Aorta (tissue), 5 donors: ENCODE results near the gene MAP7. TPM values are rescaled to one million over a fixed set of nuclear protein-coding genes. Genes with fewer than 3 reads are reported as not detected.
"Not testable (repeated sequence)": the region's sequence is repeated elsewhere in the genome, so short reads cannot be mapped to it uniquely, and the experiment has no call there.

ENCODE experiments used
- ATAC-seq: fragments of 200-7000 bp; cut with Tn5 transposase; one replicate; pipeline ENCODE4 v1.9.1; 2022; ENCODE audit warnings: moderate library complexity; ENCODE audit not compliant: low FRiP score
- DNase-seq, 2 donors: peaks; one replicate each; pipeline ENCODE4 v3.0.0-alpha.2; 2020
- H3K27ac ChIP-seq, 2 donors: one replicate each; pipeline ENCODE4 v1.5.1; 2013; ENCODE audit warnings: low read length in 2 of 2, mild to moderate bottlenecking in 2 of 2, moderate library complexity in 2 of 2, control low read depth in 1 of 2, inconsistent platforms in 1 of 2, low read depth in 1 of 2
- H3K27me3 ChIP-seq, 2 donors: one replicate each; pipeline ENCODE4 v1.6.1; 2013; ENCODE audit warnings: control low read depth in 1 of 2, low read length in 1 of 2, mild to moderate bottlenecking in 1 of 2, moderate library complexity in 1 of 2; ENCODE audit not compliant: insufficient read depth in 2 of 2, control insufficient read depth in 1 of 2
- H3K36me3 ChIP-seq, 2 donors: one replicate each; pipeline ENCODE4 v1.6.1; 2013; ENCODE audit warnings: control low read depth in 1 of 2, low read length in 1 of 2, mild to moderate bottlenecking in 1 of 2; ENCODE audit not compliant: insufficient read depth in 2 of 2, control insufficient read depth in 1 of 2
- H3K4me1 ChIP-seq, 2 donors: one replicate each; pipeline ENCODE4 v1.6.1; 2013; ENCODE audit warnings: low read length in 2 of 2, control low read depth in 1 of 2, mild to moderate bottlenecking in 1 of 2, moderate library complexity in 1 of 2; ENCODE audit not compliant: insufficient read depth in 2 of 2, control insufficient read depth in 1 of 2
- H3K4me3 ChIP-seq, 2 donors: one replicate each; pipeline ENCODE4 v1.5.1; 2013; ENCODE audit warnings: low read length in 2 of 2, control low read depth in 1 of 2, mild to moderate bottlenecking in 1 of 2
- H3K9me3 ChIP-seq: one replicate; pipeline ENCODE4 v1.6.1; 2013; ENCODE audit warnings: mild to moderate bottlenecking, low read length; ENCODE audit not compliant: control insufficient read depth
- WGBS, 2 donors: extraction: QIAGEN DNeasy Blood & Tissue Kit; methylation state at CpG; one replicate each; pipeline ENCODE4 v1.1.7; 2013; 5-methylcytosine and 5-hydroxymethylcytosine counted together
- intact Hi-C, 2 donors: fragments of 100-400 bp; cut with DNase I; formaldehyde crosslinking; loops; one replicate each; pipeline versions ENCODE4 v1.14.2 to v1.15.0; 2022
- polyA plus RNA-seq, 2 donors: library from polyadenylated mRNA; stranded (reverse); fragments of 200-250 nt; gene quantifications; one replicate each; pipeline ENCODE4 v1.2.3, GENCODE V29; 2013
- total RNA-seq, 2 donors: library from RNA; stranded (reverse); fragmentation: NEBNext Ultra II Directional; extraction: Animal tissue kit (Norgen Biotek cat#: 25700); gene quantifications; one replicate each; pipeline ENCODE4 v1.2.1, GENCODE V29; 2021
- donor health status: healthy with polysubstance abuse.
- donor health status: Bipolar disorder and iron deficiency.
- donor health status: DM: no; HTN: no; CAD: no.
- donor health status: DM: no; HTN: no; CAD: no.
- donor health status: DM: yes; HTN: yes; CAD: no.

MAP7 gene
- total and polyA plus RNA-seq, 4 donors = 2.5 to 5.3 (median 3.3) TPM

- Histone ChIP-seq H3K9me3 (no peaks in the 10 kb centered on the region), H3K27me3 (no peaks in the 10 kb centered on the region), H3K4me3 (no peak overlapping the region), H3K4me1 (no peaks in the 10 kb centered on the region), H3K36me3 (no peaks in the 10 kb centered on the region), H3K27ac (no peak overlapping the region)
- intact Hi-C loops = no loop called here
- ATAC-seq = no peak
- 82 to 85% methylated on average over 5 of the region's 5 CpGs for WGBS, 2 donors
- DNase-seq = no peak
Observed at GRCh38 chr6:136500414-136500813, 49.8 kb downstream of the MAP7 start.

- no peak overlapping the region for H3K4me3 ChIP-seq
- no peaks in the 10 kb centered on the region for H3K36me3 ChIP-seq
- H3K27me3 ChIP-seq = no peaks in the 10 kb centered on the region
- intact Hi-C loops = no loop called here
- no peaks in the 10 kb centered on the region for H3K4me1 ChIP-seq
- ATAC-seq = no peak
- no peak overlapping the region for H3K27ac ChIP-seq
- H3K9me3 ChIP-seq = no peaks in the 10 kb centered on the region
- WGBS, 2 donors = 79 to 81% methylated on average over 3 of the region's 3 CpGs
- no peak for DNase-seq
Observed at GRCh38 chr6:136499370-136499769, 50.9 kb downstream of the MAP7 start.

GRCh38 chr6:136496449-136496848, 53.8 kb downstream of the MAP7 start:
- H3K4me3 ChIP-seq, DNase-seq, H3K27me3 ChIP-seq, H3K27ac ChIP-seq, intact Hi-C loops, ATAC-seq, H3K9me3 ChIP-seq, H3K4me1 ChIP-seq, H3K36me3 ChIP-seq: not testable (repeated sequence)
- 80 to 89% methylated on average over 2 of the region's 2 CpGs for WGBS, 2 donors

- 95 to 97% methylated on average over 1 of the region's 1 CpG for WGBS, 2 donors
- Histone ChIP-seq H3K4me3 (no peak overlapping the region), H3K4me1 (no peaks in the 10 kb centered on the region), H3K27me3 (no peaks in the 10 kb centered on the region), H3K9me3 (no peaks in the 10 kb centered on the region), H3K36me3 (no peaks in the 10 kb centered on the region), H3K27ac (no peak overlapping the region)
- ATAC-seq (no peak), DNase-seq (no peak)
- intact Hi-C loops = no loop called here
Observed at GRCh38 chr6:136494710-136495109, 55.5 kb downstream of the MAP7 start.

- 87 to 89% methylated on average over 2 of the region's 2 CpGs for WGBS, 2 donors
- no peak for ATAC-seq
- no peaks in the 10 kb centered on the region for H3K4me1 ChIP-seq
- H3K9me3 ChIP-seq = no peaks in the 10 kb centered on the region
- H3K27me3 ChIP-seq = no peaks in the 10 kb centered on the region
- H3K36me3 ChIP-seq = no peaks in the 10 kb centered on the region
- DNase-seq = no peak
- H3K4me3 ChIP-seq = no peak overlapping the region
- intact Hi-C loops = no loop called here
- H3K27ac ChIP-seq = no peak overlapping the region
Observed at GRCh38 chr6:136494059-136494458, 56.2 kb downstream of the MAP7 start.

GRCh38 chr6:136492409-136492808, 57.8 kb downstream of the MAP7 start:
- Histone ChIP-seq H3K27me3 (no peaks in the 10 kb centered on the region), H3K27ac (no peak overlapping the region), H3K4me3 (no peak overlapping the region), H3K36me3 (no peaks in the 10 kb centered on the region), H3K9me3 (no peaks in the 10 kb centered on the region), H3K4me1 (no peaks in the 10 kb centered on the region)
- no peak for DNase-seq
- ATAC-seq = no peak
- WGBS, 2 donors = 91% methylated on average over 1 of the region's 1 CpG
- intact Hi-C loops = no loop called here

- Histone ChIP-seq H3K4me1 (no peaks in the 10 kb centered on the region), H3K4me3 (no peak overlapping the region), H3K36me3 (no peaks in the 10 kb centered on the region), H3K27ac (no peak overlapping the region), H3K9me3 (no peaks in the 10 kb centered on the region), H3K27me3 (no peaks in the 10 kb centered on the region)
- ATAC-seq = no peak
- DNase-seq = no peak
- intact Hi-C loops = no loop called here
- WGBS, 2 donors = 87 to 88% methylated on average over 2 of the region's 2 CpGs
Observed at GRCh38 chr6:136491754-136492153, 58.5 kb downstream of the MAP7 start.

- ATAC-seq (no peak), DNase-seq (no peak)
- H3K9me3 ChIP-seq = no peaks in the 10 kb centered on the region
- H3K4me3 ChIP-seq = no peak overlapping the region
- H3K36me3 ChIP-seq = no peaks in the 10 kb centered on the region
- no peaks in the 10 kb centered on the region for H3K27me3 ChIP-seq
- no peak overlapping the region for H3K27ac ChIP-seq
- 84 to 86% methylated on average over 2 of the region's 2 CpGs for WGBS, 2 donors
- no peaks in the 10 kb centered on the region for H3K4me1 ChIP-seq
- intact Hi-C loops = no loop called here
Observed at GRCh38 chr6:136491251-136491650, 59.0 kb downstream of the MAP7 start.

GRCh38 chr6:136489689-136490033, 60.6 kb downstream of the MAP7 start:
- 94 to 96% methylated on average over 3 of the region's 3 CpGs for WGBS, 2 donors
- H3K4me3 ChIP-seq, ATAC-seq, intact Hi-C loops, H3K4me1 ChIP-seq, H3K36me3 ChIP-seq, DNase-seq, H3K27ac ChIP-seq, H3K27me3 ChIP-seq, H3K9me3 ChIP-seq: not testable (repeated sequence)
